Islet of Langerhans (tissue), 1 donor: Measurements from ENCODE around the gene DCLK1.
"Not testable (repeated sequence)": the region's sequence is repeated elsewhere in the genome, so short reads cannot be mapped to it uniquely, and the experiment has no call there.

Experiments
- FAIRE-seq: peaks from one replicate; lab custom pipeline; 2011; peaks lifted over from hg19 to GRCh38; lab: Jason Lieb, UNC

The DCLK1 gene

GRCh38 chr13:36130552-36131221 lies 495 bp downstream of the DCLK1 start:
- FAIRE-seq = no peak

GRCh38 chr13:36130193-36130551 lies 1.0 kb downstream of the DCLK1 start:
- FAIRE-seq = no peak

DNA sequence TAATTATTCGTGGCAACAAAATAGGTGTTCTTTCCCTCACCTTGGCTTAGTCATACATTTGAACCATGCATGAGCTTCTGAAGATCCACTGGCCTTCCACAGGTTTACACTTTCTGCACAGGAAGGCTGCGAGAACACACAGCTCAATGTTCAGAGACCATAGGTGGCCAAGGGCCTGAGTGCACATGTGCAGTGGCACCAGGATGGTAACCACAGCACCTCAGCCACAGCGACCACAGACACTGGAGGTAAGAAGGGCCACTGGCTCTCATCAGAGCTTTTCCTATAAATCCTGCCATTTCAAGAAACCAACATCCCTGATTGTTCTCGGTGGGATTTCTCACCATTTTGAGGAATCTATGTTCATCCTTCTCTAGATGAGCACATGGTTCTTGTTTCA lies 1.6 kb downstream of the DCLK1 start:
- no peak for FAIRE-seq

DNA sequence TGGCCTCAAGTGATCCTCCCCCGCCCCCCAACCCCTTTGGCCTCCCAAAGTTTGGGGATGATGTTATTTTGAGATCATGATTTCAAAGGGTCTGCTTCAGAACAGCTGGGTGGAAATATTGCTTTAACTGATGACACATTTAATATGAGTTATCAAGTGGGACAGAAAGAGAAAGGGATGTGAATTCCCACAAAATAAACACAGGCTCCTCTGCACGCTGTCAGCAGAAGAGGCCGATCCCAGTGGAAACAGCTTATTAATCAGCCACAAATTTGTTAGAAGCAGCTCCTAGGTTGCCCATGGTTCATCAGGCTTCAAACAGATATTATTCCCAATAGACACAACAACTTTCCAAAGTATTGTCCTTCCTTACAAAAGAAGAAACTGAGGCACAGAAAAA lies 4.7 kb downstream of the DCLK1 start:
- no peak for FAIRE-seq

DNA sequence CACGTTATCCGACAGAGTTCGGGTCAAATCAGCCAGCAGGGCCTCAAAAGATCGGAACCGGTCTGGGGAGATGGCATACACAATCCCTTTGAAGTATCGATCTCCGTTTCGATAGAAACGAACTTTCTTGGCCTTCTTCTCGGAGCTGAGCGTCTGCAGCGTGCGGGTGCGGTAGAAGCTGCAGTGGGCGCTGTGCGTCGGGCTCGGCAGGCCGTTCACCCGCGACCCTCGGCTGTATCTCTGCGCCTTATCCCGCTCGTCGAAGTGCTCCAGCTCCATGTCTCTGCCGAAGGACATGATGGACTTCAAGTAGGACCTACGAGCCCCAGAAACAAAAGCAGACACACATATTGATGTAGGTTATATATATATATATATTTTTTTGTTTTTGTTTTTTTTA lies 5.3 kb downstream of the DCLK1 start:
- FAIRE-seq = no peak

DNA sequence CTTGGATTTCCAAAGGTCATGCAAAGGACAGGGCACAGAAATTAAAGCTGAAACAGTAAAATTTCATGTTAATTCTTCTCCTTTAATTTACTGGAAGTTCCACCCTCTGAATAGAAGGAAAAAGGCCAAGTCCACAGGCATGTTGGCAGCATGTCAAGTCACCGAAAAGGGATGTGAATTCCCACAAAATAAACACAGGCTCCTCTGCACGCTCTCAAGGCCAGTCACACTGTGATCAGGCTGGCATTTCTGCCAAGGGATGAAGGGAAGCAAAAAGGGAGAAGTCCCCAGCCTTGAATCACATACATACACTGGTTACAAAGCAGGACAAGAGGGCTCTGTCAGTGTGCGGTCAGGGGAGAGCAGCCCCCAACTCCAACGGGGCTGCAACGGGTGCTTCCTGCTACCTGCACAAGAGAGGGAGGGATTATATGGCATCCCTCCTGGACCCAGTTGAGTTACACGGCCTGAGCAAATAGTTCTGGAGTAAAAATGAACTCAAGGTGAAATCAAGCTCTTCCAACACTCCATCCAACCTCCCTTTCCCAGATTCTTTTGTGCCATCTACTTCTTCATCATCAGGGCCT lies 6.9 kb downstream of the DCLK1 start:
- FAIRE-seq = no peak

DNA sequence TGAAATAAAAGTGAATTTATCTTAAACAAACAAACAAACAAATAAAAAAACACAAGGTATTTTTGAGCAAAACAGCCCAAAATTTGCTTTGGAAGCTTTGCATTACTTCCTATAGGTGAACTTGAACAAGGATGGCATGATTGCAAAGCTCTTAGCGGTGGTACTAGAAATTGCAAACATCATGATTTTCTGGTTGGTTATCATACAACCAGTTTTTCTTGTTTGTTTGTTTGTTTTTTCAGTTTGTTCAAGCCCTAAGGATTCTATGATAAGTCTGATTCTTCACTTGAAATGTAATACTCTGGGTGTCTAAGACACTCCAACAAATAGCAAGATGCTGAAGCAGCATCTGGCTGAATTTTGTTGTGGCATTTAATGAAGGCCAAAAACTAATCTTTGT lies 15.9 kb downstream of the DCLK1 start:
- FAIRE-seq = no peak

DNA sequence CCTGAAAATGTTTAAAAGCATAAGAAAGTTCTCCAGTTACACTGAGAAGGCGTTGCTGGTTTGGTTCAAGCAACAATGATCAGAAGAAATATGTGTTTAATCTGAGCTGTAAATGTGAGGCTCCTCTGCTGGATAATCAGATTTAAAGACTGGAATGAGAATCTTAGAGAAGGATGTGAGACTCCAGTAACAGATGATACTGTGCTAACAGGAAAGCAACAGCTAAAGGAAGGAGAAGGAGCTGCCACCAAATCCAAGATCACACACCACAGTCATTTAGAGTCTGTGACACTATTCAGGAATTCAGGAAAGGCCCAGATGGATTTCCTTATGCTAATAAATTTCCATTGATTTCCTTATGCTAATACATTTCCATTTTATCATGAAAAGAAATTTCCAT lies 16.9 kb downstream of the DCLK1 start:
- no peak for FAIRE-seq

- FAIRE-seq = no peak
These were observed 22.2 kb downstream of the DCLK1 start for GRCh38 chr13:36108954-36109353.

GRCh38 chr13:36108342-36108741 lies 22.8 kb downstream of the DCLK1 start:
- no peak for FAIRE-seq

- no peak for FAIRE-seq
These were observed 23.7 kb downstream of the DCLK1 start for GRCh38 chr13:36107521-36107920.

DNA sequence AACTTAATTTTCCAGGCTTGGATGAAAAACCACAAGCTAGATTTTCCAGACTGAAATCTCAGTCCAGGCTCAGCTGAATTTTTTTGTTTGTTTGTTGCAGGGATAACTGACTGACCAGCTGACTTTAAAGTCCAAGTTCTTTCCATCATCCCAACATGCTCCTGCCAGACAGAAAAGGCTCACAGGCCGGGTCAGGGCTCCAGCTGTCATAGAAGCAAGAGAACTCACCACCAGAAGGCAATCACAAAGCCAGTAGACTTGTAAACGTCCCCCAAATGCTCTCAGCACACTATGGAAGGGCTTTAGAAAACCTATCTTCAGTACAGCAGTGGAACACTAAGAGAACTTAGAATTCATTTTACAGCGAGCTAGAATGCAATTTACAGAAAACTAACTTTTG lies 25.5 kb downstream of the DCLK1 start:
- FAIRE-seq = no peak

DNA sequence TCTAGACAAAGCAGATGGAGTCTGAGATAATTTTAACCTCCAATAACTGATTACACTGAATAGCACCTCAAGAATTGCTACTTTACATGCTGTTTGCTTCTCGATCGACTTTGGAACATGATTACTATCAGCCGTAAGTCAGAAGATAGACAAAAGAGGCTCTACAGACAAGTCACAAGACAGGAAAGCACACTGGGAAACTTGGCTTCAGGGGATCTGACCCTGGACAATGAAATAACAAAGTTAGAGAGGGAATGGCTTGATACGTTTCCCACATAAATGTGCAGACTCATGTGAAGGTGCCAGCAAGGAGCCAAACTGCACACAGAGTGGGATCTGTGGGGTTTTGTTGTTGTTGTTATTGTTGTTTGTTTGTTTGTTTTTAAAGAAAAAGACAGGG lies 28.5 kb downstream of the DCLK1 start:
- no peak for FAIRE-seq

DNA sequence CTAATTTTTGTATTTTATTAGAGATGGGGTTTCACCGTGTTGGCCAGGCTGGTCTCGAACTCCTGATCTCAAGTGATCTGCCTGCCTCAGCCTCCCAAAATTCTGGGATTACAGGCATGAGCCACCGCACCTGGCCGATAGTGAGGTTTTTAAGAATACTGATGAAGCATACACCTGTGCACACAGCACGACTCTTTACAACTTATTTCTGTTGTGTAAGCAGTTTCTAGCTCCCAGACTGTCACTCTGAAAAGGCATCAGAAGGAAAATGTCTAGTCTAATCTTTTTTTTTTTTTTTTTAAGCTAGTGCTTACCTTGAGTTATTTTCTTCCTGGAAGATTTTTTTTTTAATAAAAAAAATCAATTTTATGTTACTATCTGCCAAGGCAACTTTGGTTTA lies 29.3 kb downstream of the DCLK1 start:
- not testable (repeated sequence) for FAIRE-seq

DNA sequence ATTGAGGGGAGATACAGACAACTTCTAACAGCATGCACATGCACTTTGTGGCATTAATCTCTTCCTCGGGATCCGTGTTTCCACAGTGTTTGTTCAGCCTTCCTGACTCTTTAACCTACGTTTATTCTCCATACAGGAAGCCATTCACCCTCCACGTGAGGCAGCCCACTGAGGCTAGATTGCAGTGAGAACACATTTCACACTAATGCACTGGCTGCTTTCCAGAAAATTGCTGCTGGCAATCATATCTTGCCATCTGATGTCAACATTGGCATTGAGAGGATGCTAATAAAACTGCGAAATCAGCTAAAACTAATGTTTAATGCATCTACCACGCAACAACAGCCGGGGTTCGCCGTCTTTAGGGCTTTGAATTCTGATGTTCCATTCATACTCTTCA lies 30.0 kb downstream of the DCLK1 start:
- FAIRE-seq = no peak

GRCh38 chr13:36098080-36098479 lies 33.1 kb downstream of the DCLK1 start:
- FAIRE-seq = no peak

DNA sequence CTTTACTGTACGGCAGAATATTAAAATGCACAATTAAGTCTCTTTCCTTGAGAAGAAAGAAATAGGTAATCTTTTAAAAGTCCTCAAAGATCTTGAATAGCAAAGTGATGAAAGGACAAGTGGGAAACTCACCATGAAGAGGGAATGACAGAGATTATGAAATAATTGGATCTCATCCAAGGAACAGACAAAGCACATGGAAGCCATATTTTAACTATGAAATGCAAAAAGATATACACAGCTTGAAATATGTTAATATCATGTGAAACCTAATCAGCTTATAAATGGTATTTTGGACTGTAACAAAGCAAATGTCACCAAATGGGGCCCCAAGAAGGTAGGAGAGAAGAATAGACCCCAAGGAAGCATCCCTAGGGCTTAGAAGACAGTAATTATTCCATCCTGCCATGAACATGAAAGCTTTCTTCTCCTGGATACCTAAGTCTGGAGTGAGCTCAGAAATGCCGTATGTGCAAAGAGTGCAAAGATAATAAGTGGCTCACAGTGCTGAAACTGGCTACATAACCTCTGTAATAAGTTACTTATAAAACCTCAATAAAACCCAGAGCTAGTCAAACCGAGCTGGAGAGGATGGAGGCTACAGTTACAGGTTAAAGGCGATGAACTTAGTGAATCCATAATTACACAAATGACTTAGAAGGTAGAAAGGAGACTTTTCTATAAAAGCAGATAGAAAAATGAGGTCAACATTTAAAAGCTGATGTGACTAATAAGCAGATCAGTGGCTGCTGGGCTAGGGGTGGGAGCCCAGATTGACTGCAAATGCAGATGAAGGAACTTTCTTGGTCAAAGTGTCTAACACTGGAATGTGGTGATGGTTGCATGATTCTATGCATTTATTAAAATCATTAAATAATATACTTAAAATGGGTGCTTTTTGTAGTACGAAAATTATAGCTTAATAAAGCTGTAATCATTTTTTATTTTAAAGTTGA lies 34.4 kb downstream of the DCLK1 start:
- no peak for FAIRE-seq

- no peak for FAIRE-seq
These were observed 36.7 kb downstream of the DCLK1 start for GRCh38 chr13:36094478-36094877.

- FAIRE-seq = no peak
These were observed 40.6 kb downstream of the DCLK1 start for GRCh38 chr13:36090592-36090991.

DNA sequence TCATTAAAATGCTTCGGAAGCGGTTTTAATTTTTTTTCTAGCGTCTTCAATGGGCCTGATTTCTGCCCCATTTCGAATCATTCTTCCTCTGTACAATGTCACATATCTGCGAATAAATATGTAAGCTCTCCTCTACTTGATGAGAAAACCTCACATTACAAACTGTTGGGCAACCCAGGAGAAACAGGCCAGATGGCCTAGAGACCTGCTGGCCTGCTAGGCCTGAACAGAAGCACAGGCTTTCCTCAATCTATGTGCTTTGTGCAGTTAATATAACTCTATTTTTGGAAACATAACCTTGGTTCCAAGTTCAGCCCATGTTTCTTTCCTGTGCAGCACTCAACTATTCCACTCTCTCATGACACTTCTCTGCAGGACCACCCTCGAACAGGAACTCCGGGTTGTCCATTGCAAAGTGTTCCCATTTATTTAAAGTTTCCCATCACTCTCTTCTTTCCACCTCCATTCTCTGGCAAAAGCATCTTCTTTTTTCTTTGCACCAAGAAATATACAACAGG lies 42.0 kb downstream of the DCLK1 start:
- no peak for FAIRE-seq

GRCh38 chr13:36088463-36088862 lies 42.7 kb downstream of the DCLK1 start:
- no peak for FAIRE-seq

DNA sequence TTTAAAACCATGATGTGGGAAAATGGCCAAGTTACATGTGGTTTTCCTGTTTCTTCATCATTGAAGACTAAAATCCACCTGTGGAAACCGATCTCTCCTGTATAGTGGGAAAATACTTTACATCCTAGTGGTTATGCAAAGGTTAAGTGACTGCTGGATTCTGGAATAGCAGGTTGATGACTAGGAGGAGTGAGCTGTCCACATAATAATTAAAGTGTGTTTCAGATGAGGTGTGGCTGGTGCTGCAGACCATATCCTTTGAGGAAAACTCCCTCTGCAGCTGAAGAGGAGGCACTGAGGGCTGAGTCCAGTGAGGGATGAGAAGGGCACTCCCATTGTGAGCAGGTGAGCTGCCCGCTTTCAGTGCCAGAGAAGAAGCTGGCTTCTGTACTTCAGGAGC lies 43.2 kb downstream of the DCLK1 start:
- FAIRE-seq = no peak

GRCh38 chr13:36086117-36086516 lies 45.1 kb downstream of the DCLK1 start:
- FAIRE-seq = no peak
